Epithelial cell of esophagus (primary cell): ENCODE data around the gene IKZF2.

Experiments
- DNase-seq: peaks from one replicate; pipeline ENCODE4 v3.0.0; 2010; ENCODE audit warnings: low read depth
- H3K4me3 ChIP-seq: 2 replicates; pipeline ENCODE4 v1.5.1; 2011; ENCODE audit warnings: mild to moderate bottlenecking, low read length, control low read depth
- CTCF ChIP-seq: IDR thresholded peaks from 2 replicates; pipeline ENCODE4 v1.5.1; 2011; ENCODE audit warnings: low read depth, mild to moderate bottlenecking, low read length, control low read depth, inconsistent platforms; ENCODE audit not compliant: insufficient read depth; ENCODE audit errors: missing control alignments

Gene IKZF2

DNA sequence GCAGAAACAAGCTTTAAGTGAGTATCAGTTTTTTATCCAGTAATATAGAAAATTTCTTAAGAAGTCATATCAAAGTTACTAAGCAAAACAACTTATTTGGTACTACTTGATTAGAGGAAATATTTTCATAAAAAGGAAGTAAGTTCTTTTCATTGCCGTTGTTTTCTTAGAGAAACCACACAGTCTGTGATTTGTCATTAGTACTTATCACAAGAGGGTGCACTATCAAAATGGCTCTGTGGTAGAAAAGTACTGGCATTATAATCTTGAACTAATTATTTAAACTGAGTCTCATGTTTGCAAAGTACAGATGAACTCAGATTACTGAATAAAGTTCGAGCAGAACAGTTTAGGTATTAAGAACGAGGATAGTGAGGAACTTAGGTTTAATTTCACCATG, 93.4 kb downstream of the IKZF2 start:
- TF ChIP-seq CTCF = no peak
- no peak overlapping the region for H3K4me3 ChIP-seq
- no peak for DNase-seq

DNA sequence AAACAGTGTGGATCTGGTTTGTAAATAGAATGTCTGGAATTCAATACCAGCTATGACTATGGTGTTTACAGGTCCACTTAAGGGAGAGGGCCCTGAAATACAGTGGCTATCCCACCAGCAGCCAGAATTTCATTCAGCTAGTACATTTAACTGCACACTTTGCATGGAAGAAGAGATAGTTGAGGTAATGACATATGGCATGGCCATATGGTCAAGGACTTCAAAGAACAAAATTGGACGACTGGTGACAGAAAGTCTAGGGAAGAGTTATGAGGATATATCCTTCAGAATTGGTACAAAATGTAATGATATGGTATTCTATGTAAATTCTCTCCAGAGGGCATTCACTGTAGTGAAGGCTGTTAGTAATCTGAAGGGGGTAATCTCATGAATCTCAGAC, 105.0 kb downstream of the IKZF2 start:
- TF ChIP-seq CTCF = no peak
- H3K4me3 ChIP-seq = no peak overlapping the region
- no peak for DNase-seq

GRCh38 chr2:213043566-213043965, 107.8 kb downstream of the IKZF2 start:
- no peak overlapping the region for H3K4me3 ChIP-seq
- no peak for TF ChIP-seq CTCF
- DNase-seq = no peak

DNA sequence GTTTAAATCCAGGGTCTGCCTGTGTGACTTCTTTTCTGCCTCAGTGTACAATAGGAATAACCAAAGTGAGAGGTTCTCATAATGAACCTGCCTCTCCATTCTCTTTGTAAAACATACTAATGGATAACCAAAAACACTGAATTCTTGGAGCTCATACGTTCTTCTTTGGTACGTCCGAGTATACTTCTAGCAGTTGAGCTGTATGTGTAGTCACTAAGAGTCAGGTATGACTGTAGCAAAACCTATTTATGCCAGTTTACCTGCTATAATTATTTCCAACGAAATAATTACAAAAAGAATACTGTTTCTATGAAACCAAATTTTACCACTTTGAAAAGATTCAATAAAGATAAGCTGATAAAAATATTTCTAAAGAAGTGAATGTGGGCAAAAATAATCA, 109.2 kb downstream of the IKZF2 start:
- DNase-seq = no peak

DNA sequence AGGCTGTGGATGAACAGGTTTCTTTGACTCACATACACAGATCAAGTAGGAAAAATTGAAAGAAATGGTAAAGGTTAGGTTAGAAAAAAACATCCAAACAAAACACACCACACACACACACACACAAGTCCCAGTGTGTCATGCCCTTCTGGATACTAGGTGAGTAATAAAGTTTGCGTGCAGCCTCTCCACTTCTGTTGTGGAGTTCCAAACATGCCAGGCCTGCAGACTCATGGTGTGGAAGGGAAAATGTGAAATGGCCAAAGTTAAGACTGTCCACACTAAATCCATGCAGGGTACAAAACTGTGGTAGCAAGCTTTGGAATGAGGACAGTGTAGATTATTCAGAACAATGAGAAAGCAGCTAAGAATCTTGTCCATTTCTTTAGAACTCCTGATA, 114.6 kb downstream of the IKZF2 start:
- peak; percentile 17 for DNase-seq
- no peak for TF ChIP-seq CTCF
- H3K4me3 ChIP-seq = no peak overlapping the region

More for the DNA sequence above, 109.2 kb downstream of the IKZF2 start:
- no peak for TF ChIP-seq CTCF
- H3K4me3 ChIP-seq = no peak overlapping the region

DNA sequence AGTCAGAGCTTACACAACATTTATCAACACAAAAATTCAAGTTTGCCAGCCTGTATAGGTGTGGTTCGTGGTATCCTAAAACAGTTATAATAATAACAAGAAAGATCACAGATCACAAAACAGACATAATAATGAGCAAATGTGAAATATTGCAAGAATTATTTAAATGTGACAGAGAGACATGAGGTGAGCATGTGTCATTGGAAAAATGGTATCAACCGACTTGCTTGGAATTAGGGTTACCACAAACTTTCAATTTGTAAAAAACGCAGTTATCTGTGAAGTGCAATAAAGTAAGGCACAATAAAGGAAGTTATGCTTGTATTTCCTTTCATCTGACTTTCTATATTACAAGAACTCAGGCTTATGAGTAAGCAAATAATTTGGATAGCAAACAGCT, 116.8 kb downstream of the IKZF2 start:
- DNase-seq = no peak

More for the DNA sequence above, 116.8 kb downstream of the IKZF2 start:
- no peak for TF ChIP-seq CTCF
- no peak overlapping the region for H3K4me3 ChIP-seq
